Dermis microvascular lymphatic vessel endothelial cell (primary cell): ENCODE measurements around the gene CLEC18C. TPM values are rescaled to one million over a fixed set of nuclear protein-coding genes. Genes with fewer than 3 reads are reported as not detected.
A peak's percentile ranks its signal among the peaks of the same experiment; 100 is the strongest.
"Not testable (repeated sequence)": the region's sequence is repeated elsewhere in the genome, so short reads cannot be mapped to it uniquely, and the experiment has no call there.

ENCODE experiments used
- DNase-seq, 2 donors: peaks; one replicate each; pipeline versions ENCODE4 v3.0.0 to v3.0.0-alpha.2; 2010; ENCODE audit warnings: low read depth in 2 of 2
- total RNA-seq: library from RNA; depleted of rRNA; stranded (reverse); fragments of >200 nt; gene quantifications from 2 replicates; pipeline ENCODE4 v1.2.1, GENCODE V29; 2014

The CLEC18C gene
- total RNA-seq, 1 donor from 2014 or later, result under 0.01 TPM

GRCh38 chr16:70159355-70160348, 13.9 kb upstream of the CLEC18C start:
- DNase-seq, result no peak

- DNase-seq, result no peak
Observed at GRCh38 chr16:70160388-70160787, 13.2 kb upstream of the CLEC18C start.

GRCh38 chr16:70160821-70161220, 12.8 kb upstream of the CLEC18C start:
- DNase-seq, result no peak

GRCh38 chr16:70161350-70161749, 12.2 kb upstream of the CLEC18C start:
- no peak for DNase-seq

GRCh38 chr16:70162041-70162451, 11.5 kb upstream of the CLEC18C start:
- peak in 1 of 2 donors; percentile 74 for DNase-seq

- no peak for DNase-seq
Observed at GRCh38 chr16:70163596-70163995, 10.0 kb upstream of the CLEC18C start.

GRCh38 chr16:70166688-70167087, 6.9 kb upstream of the CLEC18C start:
- not testable (repeated sequence) for DNase-seq

- not testable (repeated sequence) for DNase-seq
Observed at GRCh38 chr16:70173916-70174315, 329 bp downstream of the CLEC18C start.

GRCh38 chr16:70174387-70174932, 873 bp downstream of the CLEC18C start:
- DNase-seq, result not testable (repeated sequence)

- DNase-seq, result not testable (repeated sequence)
Observed at GRCh38 chr16:70187858-70188607, 14.4 kb downstream of the CLEC18C start.

- DNase-seq, result not testable (repeated sequence)
Observed at GRCh38 chr16:70188608-70188915, 15.0 kb downstream of the CLEC18C start.

- not testable (repeated sequence) for DNase-seq
Observed at GRCh38 chr16:70190574-70190973, 17.0 kb downstream of the CLEC18C start.

GRCh38 chr16:70196683-70197300, 23.2 kb downstream of the CLEC18C start:
- not testable (repeated sequence) for DNase-seq

GRCh38 chr16:70197611-70198010, 24.0 kb downstream of the CLEC18C start:
- peak in 1 of 2 donors; percentile 23 for DNase-seq

GRCh38 chr16:70198230-70198629, 24.6 kb downstream of the CLEC18C start:
- DNase-seq, result not testable (repeated sequence)

- DNase-seq, result peak in 1 of 2 donors; percentile 22
Observed at GRCh38 chr16:70198666-70199065, 25.1 kb downstream of the CLEC18C start.

GRCh38 chr16:70199170-70199569, 25.6 kb downstream of the CLEC18C start:
- not testable (repeated sequence) for DNase-seq

GRCh38 chr16:70200063-70200462, 26.5 kb downstream of the CLEC18C start:
- not testable (repeated sequence) for DNase-seq

- not testable (repeated sequence) for DNase-seq
Observed at GRCh38 chr16:70203508-70203907, 29.9 kb downstream of the CLEC18C start.

- DNase-seq, result not testable (repeated sequence)
Observed at GRCh38 chr16:70204010-70204409, 30.4 kb downstream of the CLEC18C start.

- not testable (repeated sequence) for DNase-seq
Observed at GRCh38 chr16:70204668-70205405, 31.2 kb downstream of the CLEC18C start.
